GM12878 (cell line): ENCODE results near the gene TMEM209. TPM values are rescaled to one million over a fixed set of nuclear protein-coding genes. Genes with fewer than 3 reads are reported as not detected.

Source experiments
- ATAC-seq: fragments of 200-7000 bp; cut with Tn5 transposase; 3 replicates; pipeline ENCODE4 v1.9.1; 2020; ENCODE audit warnings: mild to moderate bottlenecking, moderate library complexity
- BruUV-seq: library from RNA; stranded (reverse); fragments of 400-500 nt; replicated peaks from 2 replicates; lab custom pipeline; 2021; lab: Mats Ljungman, UMichigan
- CTCF ChIA-PET: fragments of 300-600 bp; sonication (Branson Sonifier 250); formaldehyde crosslinking; extraction: SDS; loops from one replicate; lab custom pipeline; 2021; ENCODE audit warnings: inconsistent platforms; lab: Yijun Ruan, JAX
- POLR2A ChIA-PET: fragments of 350-600 bp; formaldehyde crosslinking; extraction: SDS; loops from one replicate; lab custom pipeline; 2021; ENCODE audit warnings: inconsistent platforms; lab: Charles Lee
- RAD21 ChIA-PET: fragments of 300-600 bp; sonication (Branson Sonifier 250); formaldehyde crosslinking; loops from one replicate; lab custom pipeline; 2023; ENCODE audit warnings: antibody characterized with exemption; ENCODE audit not compliant: unreplicated experiment; lab: Charles Lee
- SMC1A ChIA-PET: fragments of 300-600 bp; sonication (Branson Sonifier 250); formaldehyde crosslinking; loops from one replicate; lab custom pipeline; 2023; ENCODE audit not compliant: unreplicated experiment, uncharacterized antibody; lab: Charles Lee
- DNase-seq: peaks from one replicate; pipeline ENCODE4 v3.0.0-alpha.2; 2011; ENCODE audit warnings: low read depth, low spot score
- FAIRE-seq: peaks from 3 replicates; lab custom pipeline; 2011; peaks lifted over from hg19 to GRCh38; lab: Jason Lieb, UNC
- H2AFZ ChIP-seq: 2 replicates; pipeline ENCODE4 v1.6.0; 2011; ENCODE audit warnings: low read depth, low read length, control low read depth; ENCODE audit not compliant: control insufficient read depth
- H3K27ac ChIP-seq: 2 replicates; pipeline ENCODE4 v1.5.1; 2011; ENCODE audit warnings: control low read depth; ENCODE audit not compliant: control insufficient read depth, insufficient read depth
- H3K27me3 ChIP-seq, 2 experiments: replicated peaks in 1 of 2; 2 replicates each; pipeline versions ENCODE4 v1.6.0 to v1.6.1; 2011; ENCODE audit warnings: low read length in 1 of 2; ENCODE audit not compliant: control insufficient read depth in 2 of 2, insufficient read depth in 2 of 2
- H3K36me3 ChIP-seq, 2 experiments: 2 replicates each; pipeline ENCODE4 v1.5.1; 2011; ENCODE audit warnings: low read length in 1 of 2; ENCODE audit not compliant: control insufficient read depth in 2 of 2, insufficient read depth in 2 of 2
- H3K4me1 ChIP-seq: 2 replicates; pipeline ENCODE4 v1.6.1; 2011; ENCODE audit warnings: mild to moderate bottlenecking, low read length, moderate library complexity, mixed read lengths; ENCODE audit not compliant: control insufficient read depth, insufficient read depth
- H3K4me2 ChIP-seq: 2 replicates; pipeline ENCODE4 v1.6.0; 2011; ENCODE audit warnings: control low read depth; ENCODE audit not compliant: control insufficient read depth, insufficient read depth
- H3K4me3 ChIP-seq: fragments of 200-600 bp; sonication (generic); 2 replicates; pipeline ENCODE4 v1.5.1; 2016
- H3K79me2 ChIP-seq: 2 replicates; pipeline ENCODE4 v1.6.0; 2011; ENCODE audit warnings: low read length; ENCODE audit not compliant: control insufficient read depth, insufficient read depth
- H3K9ac ChIP-seq: 2 replicates; pipeline ENCODE4 v1.8.0; 2011; ENCODE audit warnings: low read length, control low read depth, mixed read lengths; ENCODE audit not compliant: control insufficient read depth, insufficient read depth
- H3K9me3 ChIP-seq: replicated peaks from 3 replicates; pipeline ENCODE4 v1.5.1; 2011; ENCODE audit warnings: mild to moderate bottlenecking, low read length; ENCODE audit not compliant: control insufficient read depth, insufficient read depth
- H4K20me1 ChIP-seq: 2 replicates; pipeline ENCODE4 v1.6.0; 2011; ENCODE audit not compliant: control insufficient read depth, insufficient read depth
- EP300 ChIP-seq, 2 experiments: fragments of 150-350 bp in 1 of 2; IDR thresholded peaks; 2 replicates each; pipeline ENCODE4 v1.6.1; 2011 to 2012; ENCODE audit warnings: low read depth in 2 of 2, low read length in 2 of 2, borderline replicate concordance in 1 of 2, improper control_type of control experiment in 1 of 2, inconsistent platforms in 1 of 2; ENCODE audit not compliant: control insufficient read depth in 1 of 2
- HDAC6 ChIP-seq: fragments of 200-600 bp; sonication (generic); IDR thresholded peaks from one replicate; pipeline ENCODE4 v1.8.0; 2017; ENCODE audit warnings: antibody characterized with exemption; ENCODE audit not compliant: unreplicated experiment
- KLF5 ChIP-seq: fragments of 450-650 bp; IDR thresholded peaks from 2 replicates; pipeline ENCODE4 v1.6.1; 2014; ENCODE audit warnings: mild to moderate bottlenecking; ENCODE audit not compliant: partially characterized antibody
- NKRF ChIP-seq: fragments of 450-650 bp; conservative IDR thresholded peaks from 2 replicates; pipeline ENCODE4 v1.6.1; 2017; ENCODE audit warnings: mild to moderate bottlenecking, moderate library complexity
- NRF1 ChIP-seq: conservative IDR thresholded peaks from 2 replicates; pipeline ENCODE4 v1.6.1; 2011; ENCODE audit warnings: mild to moderate bottlenecking, low read depth, low read length, improper control_type of control experiment
- RAD51 ChIP-seq: fragments of 450-650 bp; IDR thresholded peaks from 2 replicates; pipeline ENCODE4 v1.6.1; 2016; ENCODE audit warnings: moderate library complexity, mild to moderate bottlenecking, inconsistent platforms
- WGBS: methylation state at CpG from one replicate; pipeline ENCODE4 v1.1.6; 2016; ENCODE audit warnings: low lambda C conversion rate; ENCODE audit not compliant: insufficient replicate concordance, insufficient coverage; ENCODE audit errors: missing lambda C conversion rate; 5-methylcytosine and 5-hydroxymethylcytosine counted together
- in situ Hi-C: fragments of 300-500 bp; cut with MboI; formaldehyde crosslinking; loops from 9 replicates; pipeline ENCODE4 v1.14.3; 2018; ENCODE audit warnings: mixed read lengths
- intact Hi-C: fragments of 100-400 bp; cut with micrococcal nuclease; formaldehyde crosslinking; loops from one replicate; pipeline ENCODE4 v1.14.2; 2022; ENCODE audit not compliant: unreplicated experiment
- polyA plus RNA-seq, 11 experiments: library from polyadenylated mRNA; depleted of rRNA in 4 of 11; unstranded in 6 of 11; stranded (reverse) in 5 of 11; fragments of >200 nt; fragmentation: Nextera tagmentation in 4 of 11; fragmentation: Illumina TruSeq in 1 of 11; extraction: Ambion mirVana in 4 of 11; extraction: Trizol in 1 of 11; gene quantifications; 1 replicate in 1 of 11; 2 replicates in 10 of 11; pipeline versions ENCODE4 v1.2.1 to v1.2.3, GENCODE V29; 2011 to 2016; ENCODE audit warnings: inconsistent platforms in 2 of 11, missing spikeins in 2 of 11, low read depth in 1 of 11
- total RNA-seq, 4 experiments: library from RNA; depleted of rRNA in 3 of 4; stranded (reverse); fragments of >200 nt in 3 of 4; fragmentation: Illumina TruSeq in 1 of 4; extraction: Trizol in 1 of 4; gene quantifications; 2 replicates each; pipeline versions ENCODE4 v1.2.1 to v1.2.3, GENCODE V29; 2013 to 2021

Gene TMEM209
- total and polyA plus RNA-seq, 10 of the 15 experiments (the other 5 are each of a cell fraction or from before 2014, with no cell fraction given) = 22.1 to 41.2 (median 35.1) TPM

DNA sequence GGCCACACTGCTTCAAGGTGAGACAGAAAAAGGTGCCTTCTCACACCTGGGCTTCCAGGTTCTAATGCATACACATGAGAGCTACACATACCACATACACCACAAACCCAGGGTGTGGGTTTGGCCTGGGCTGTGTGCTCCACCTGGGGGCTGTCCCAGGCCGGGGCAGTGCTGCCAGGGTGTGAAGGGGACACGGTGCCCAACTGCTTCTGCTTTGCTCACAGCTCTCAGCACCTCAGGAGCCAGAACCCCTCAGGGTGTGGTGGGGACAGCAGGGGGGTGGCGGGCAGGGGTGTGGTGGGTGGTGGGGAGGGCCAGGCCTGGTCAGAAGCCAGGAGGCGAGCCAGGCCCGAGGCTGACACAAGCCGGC, 51.1 kb downstream of the TMEM209 start:
- BruUV-seq = no TSS peak
- Histone ChIP-seq H3K27me3 (no peaks in the 10 kb centered on the region), H3K79me2 (no peaks in the 10 kb centered on the region), H3K36me3 (no peaks in the 10 kb centered on the region; a peak in 2 of 4 replicates), H2AFZ (no peak overlapping the region), H3K9ac (no peak overlapping the region), H3K4me3 (no peak overlapping the region), H4K20me1 (no peaks in the 10 kb centered on the region), H3K4me2 (no peak overlapping the region), H3K27ac (no peak overlapping the region), H3K9me3 (peaks cover 5% of the 10 kb centered on the region), H3K4me1 (peaks cover 25% of the 10 kb centered on the region)
- RAD21 ChIA-PET = no interaction called here
- ATAC-seq = peak; percentile 17; the same call in 2 of the 3 replicates
- in situ Hi-C loops = no loop called here
- CTCF ChIA-PET = no interaction called here
- no peak for DNase-seq
- no peak for TF ChIP-seq RAD51
- TF ChIP-seq HDAC6 = no peak
- no peak for TF ChIP-seq EP300 (IDR thresholded peaks at IDR 0.05; ENCODE audit: borderline replicate concordance in 1 of 2, control insufficient read depth in 1 of 2, low read depth in 2 of 2, low read length in 2 of 2)
- TF ChIP-seq KLF5 = no peak
- no peak for TF ChIP-seq NKRF
- no peak for TF ChIP-seq NRF1
- intact Hi-C loops = no loop called here
- 70% methylated on average over 6 of the region's 6 CpGs for WGBS
- POLR2A ChIA-PET = no interaction called here
- SMC1A ChIA-PET = no interaction called here
- no peak for FAIRE-seq
